ENCODE measurements around the gene SCN7A.
"Not testable (repeated sequence)": the region's sequence is repeated elsewhere in the genome, so short reads cannot be mapped to it uniquely, and the experiment has no call there.

Gene SCN7A

DNA sequence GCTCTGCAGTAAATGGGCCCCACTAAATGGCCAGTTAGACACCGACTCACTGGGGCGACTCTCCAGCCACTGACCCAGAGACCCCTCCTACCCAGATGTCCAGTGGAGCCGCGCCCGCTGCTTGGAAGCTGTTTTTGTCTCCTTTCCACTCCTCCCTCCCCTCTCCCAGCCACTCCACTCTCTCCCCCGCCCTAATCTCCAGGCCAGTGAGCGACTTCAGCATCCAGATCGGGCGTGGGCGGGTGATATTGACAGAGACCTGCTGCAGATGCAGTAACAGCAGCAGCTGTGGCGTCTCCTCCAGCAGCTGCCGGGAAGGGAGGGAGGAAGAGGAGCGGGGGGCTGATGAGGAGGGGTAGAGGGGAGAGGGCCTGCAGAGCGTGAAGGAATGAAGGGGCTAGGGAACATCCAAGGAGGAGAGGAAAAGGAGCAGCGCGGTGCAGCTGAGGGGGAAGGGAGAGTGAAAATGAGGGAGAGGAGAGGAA, at the start of gene SCN7A:
Gene SCN7A (minus strand): TSS at position 110 of the 485 bp plus-strand sequence. CDS start 16,553 bp downstream, outside the sequence.
- no peak for DNase-seq

DNA sequence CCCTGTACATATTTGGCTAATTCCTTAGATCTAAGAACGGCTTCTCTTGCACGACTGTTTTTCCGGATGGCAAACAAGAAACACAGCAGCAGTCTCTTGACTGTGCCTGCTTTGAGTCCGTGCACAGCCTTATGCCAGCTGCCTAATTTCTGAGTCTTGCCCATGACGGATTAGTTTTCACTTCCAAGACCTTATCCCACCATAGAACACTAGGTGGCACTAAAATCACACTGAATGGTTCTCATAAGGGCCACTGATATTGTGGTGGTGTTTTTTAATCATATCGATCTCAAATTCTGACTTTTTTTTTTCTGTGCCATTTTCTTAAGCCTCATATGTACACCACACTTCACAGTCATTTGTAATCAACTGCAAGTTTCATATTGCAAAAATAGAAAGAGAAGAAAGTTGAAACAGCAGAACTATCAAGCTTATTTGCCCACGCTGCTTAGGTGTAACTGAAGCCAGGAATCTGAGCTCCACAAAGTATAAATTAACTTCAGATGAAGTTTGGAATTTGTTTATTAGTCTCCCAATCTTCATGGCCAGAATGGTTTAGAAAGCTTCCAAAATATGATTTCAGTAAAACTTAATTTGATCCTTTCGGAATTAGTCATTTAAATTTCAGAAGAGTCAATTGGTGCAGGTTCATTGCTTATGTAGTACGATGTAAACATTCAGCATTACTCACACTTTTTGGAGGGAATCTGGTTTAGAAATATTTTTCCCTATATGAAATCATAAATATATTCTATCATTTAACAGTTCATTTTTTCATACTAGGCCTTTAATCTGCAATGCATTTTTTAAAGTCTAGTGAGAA, 45.5 kb upstream of the SCN7A start:
- peak; percentile 67 for DNase-seq

DNA sequence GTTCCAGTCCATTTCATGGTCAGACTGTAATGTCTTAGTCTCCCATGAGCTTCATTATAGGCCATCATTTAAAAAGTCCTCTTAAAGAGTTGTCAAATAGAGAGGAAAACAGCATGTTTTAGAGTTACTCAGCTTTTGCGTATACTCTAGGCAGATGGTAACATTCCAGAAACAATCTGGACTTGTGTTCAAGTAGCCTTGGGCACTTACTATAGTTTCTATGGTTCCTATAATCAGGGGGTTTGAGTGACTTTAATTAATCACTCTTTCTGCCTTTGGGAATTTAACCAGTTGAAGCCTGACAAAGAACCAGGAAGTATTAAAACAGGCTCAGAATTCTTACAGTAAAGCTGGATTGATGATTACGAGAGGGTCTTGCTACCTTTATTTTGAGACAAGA, 42.1 kb upstream of the SCN7A start:
- DNase-seq: no peak

DNA sequence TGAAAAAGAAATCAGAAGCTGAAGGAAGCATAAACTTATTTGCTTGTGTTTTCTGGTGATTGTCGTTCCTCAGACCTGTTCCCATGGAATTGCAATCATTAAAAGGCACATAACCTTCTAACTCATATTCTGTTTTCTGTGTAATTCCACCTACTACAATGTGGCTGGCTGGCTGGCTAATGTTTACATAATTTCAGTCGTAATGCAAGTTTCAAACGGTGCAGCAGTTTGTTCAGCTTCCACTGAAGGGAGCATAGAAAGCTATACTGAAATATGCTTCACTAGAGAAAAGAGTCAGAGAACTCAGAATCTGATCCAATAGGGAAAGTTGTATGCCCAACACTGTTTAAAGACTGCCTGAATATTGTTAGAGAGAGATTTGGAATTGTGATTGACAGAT, 27.1 kb upstream of the SCN7A start:
- DNase-seq: no peak

DNA sequence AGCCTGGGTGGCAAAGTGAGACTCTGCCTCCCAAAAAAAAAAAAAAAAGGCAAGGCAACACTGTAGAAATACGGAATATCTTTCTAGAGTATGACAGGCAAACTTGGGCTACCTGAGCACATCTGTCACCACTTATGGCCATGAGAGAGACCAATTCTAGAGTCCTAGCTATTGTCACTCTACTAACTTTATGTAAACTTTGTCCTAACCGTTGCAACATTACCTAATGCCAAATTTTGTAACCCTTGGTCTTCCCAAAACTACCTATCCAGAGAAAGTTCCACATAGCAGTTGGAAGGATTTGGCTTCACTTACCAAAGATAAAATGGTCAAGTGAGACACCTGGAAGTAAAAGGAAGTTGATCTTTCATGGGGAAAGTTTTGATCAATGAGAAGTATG, 26.6 kb upstream of the SCN7A start:
- no peak for DNase-seq

DNA sequence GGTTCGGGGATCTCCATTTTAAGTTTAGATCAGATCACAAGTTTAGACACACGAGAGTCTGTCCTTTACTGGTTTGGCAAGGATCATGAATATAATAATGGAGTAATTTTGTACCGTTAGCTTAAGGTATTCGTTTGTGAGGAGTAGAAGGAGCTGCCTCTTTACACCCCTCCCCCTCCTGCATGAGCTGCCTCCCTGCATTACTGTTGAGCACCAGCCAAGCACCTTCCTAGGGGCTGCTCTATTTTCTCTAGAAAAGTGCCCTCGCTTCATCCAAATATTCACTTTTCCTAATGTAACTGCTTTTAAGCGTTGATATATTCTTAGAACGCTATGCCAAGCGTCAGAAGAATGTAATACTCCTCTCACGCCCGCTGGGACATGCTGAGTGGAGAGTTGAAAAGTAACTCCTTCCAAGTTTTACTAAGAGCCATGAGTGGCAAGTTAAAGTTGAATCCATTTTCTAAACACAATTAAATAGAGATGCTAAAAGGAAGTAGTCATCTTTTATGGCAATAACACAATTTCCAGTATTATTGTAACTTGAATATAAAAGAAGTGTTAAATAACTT, 25.4 kb upstream of the SCN7A start:
- DNase-seq: no peak

DNA sequence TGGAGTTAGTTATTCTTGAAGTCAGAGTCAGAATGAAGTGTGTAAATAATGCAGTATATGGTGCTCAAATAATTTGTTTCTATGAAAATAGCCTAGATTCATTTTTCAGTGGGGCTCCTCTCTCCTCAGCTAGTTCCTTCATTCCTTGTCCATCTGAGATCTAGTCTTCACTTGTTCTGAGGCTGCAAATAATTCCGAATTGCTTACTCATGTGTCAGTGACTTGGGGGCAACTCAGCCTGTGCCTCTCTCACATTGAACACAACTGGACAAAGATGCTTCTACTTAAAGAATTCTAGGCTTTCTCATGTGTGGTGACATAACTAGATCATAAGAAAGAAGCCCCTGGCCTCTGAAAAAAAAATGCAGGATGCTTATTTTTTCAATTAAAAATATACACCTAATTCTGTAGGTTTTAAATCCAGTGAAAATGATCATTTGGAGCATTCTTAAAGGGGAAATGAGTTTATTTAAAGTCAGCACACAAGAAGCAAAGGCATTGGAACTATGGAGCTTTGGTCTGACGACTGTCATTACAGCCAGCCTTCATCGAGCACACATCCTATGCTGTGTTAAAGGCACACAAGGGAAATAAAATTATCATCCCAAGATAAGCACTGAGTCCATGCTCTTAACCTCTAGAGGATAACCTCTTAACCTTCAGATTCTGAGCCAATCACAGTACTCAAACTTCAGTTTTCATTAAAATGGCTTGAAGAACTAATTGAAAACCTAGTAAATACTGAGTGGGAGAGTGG, 24.8 kb upstream of the SCN7A start:
- no peak for DNase-seq

DNA sequence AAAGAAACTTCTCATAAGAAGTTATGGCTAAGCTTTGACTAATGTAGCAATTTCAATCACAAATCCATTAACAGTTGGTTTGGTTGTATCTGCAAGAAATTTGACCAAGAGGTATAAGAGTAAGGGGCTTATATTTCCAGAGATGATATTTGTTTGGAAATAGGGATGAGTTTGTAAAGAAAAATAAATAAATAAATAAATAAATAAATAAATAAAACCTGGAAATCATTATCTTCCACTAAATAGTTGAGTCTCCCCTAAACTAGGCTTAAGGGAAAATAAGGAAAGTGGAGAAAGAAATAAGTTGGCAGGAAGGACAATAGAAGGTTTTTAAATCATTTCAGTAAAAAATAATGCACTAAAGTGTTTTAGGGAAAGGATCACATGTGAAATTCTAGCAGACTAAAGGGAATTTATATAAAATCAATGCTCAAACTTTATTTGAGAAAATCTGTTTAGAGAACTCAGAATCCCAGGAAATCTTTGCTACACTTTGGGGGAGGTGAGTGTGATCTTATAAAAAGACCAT, 23.5 kb upstream of the SCN7A start:
- DNase-seq: no peak

DNA sequence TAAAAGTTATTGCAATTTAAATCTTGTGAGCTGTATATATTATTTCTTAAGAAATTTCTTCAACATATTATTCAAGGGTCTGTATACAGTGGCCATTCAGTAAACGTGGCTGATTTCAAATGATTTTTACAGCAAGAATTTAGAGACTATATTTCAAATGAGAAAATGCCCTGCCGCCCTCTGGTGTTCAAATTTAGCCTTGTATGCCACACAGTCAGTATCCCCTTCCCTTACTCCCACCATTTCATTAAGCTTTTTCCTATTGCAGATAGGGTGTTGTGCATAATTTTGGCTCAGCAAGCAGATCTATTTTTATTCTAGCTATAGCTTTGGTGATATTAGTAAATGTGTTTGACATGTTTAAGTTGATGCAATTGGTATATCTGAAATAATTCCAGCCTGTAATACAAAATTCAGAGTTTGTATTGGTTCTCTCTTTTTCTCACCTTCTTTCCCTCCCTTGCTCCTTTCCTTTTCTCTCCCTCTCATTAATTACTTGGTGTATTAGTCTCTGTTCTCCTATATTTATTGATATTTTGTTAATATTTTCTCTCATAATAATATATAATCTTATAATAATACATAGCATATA, 22.8 kb upstream of the SCN7A start:
- peak; percentile 2 for DNase-seq

DNA sequence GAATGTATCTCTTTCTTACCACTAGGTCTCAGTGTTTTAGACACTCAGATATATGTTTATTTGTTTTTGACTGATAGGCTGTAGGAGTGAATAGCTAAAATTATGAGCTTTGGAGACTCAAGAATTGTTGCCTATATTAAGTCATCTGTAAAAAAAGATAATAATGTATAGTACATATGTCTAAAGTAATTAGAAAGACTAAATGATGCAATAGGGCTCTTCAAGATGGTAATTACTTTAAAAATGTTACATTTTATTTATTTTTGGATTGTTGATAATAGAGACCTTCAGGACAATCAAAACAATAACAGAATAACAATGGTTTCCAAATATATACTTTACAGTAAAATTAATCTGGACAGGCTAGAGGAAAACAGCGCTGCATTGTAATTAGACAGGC, 19.9 kb upstream of the SCN7A start:
- no peak for DNase-seq

DNA sequence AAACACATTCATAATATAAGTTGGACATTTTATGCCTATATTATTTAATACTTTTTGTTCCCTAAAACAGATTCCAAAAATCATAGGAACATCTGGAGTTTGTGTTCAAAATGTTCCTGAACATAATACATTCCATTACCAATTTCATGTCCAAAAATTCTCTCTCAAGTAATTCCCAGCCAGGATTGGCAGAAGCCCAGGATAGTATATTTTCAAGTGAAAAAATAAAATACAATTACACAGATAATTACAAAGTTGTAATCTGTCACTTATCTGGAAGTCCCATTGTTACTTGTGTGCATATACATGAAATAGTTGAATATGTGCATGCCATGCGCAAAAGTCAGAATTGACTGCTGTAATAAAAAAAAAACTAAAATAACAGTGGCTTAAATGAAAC, 5.2 kb upstream of the SCN7A start:
- no peak for DNase-seq

DNA sequence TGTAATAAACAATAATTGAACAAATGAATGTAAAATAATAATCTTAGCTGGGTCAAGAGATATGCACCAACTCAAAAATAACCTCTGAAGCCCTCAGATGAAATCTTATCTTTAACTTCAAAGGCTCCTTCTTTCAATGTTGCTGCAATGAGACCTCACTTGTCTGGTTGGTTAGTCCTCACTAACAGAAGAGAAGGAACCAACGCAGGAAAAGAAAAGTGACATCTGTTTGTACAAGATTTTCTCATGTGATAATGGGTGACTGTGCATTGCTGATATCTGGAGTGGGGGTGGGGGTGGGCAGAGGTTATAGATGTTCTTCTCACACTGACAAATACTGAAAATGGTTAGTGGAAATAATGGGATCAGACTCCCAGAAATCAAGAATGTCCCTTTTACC, 2.6 kb downstream of the SCN7A start:
- no peak for DNase-seq

DNA sequence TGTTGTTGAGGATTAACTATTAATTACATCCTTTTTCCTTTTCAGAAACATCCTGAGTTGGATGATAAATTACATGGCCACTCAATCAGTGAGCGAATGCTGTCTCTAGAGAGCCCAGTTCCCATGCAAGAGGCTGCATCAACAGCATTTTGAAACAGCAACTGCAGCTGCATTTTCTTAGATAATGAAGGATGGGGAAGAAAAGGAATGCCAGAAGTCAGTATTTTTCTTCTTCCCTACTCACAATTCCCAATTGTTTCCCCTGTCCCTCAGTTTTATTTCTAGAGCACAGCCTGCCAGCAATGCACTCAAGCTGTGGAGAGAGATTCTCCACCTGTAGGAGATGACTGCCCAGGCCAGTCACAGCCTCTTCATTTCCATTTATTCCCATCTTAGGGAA, 6.9 kb downstream of the SCN7A start:
- no peak for DNase-seq

DNA sequence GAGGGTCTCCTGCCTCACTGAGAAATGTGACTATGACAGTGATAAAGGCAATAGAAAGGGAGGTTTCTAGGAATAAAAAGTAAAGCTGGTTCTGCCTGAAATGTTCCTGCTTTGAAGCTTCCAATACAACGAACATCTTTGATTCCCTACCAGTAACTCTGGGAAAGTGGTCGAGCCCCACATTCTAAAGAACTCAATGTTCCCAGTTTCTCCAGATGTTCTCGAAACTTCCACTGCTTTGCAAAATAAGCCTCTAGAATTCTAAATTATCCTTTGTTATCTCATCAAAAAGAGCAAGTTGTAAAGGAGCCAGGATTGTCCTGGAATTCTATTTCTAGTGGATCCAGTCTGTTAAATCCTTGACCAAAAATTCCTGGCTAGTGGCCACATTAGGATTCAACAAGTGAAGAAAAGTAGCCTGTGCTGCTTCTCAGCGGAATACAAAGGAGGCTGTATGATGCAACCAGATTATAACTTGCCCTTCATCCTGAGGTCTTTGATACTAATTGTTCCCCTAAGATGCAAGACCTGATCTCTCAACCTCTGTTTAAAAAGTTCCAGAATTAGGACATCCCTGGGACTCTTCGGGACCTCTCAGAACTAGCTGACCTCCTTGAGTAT, 8.4 kb downstream of the SCN7A start:
- DNase-seq: no peak

DNA sequence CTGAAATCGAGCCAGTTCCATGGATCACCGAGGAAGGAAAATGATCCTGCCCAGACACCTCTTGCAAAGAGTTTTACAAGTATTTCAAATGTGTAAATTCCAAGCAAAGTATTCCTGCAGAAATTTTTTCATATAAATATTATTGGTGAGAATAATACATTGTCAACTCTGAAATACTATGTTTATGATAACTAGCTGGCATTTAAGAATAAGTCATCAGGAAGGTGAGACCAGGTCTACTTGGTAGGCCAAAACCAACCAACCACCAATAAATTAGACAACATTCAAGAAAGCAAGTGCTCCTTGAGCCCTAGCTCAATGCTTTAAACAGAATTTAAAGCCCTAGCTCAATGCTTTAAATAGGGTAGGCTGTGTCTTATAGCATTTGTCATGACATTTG, 21.7 kb downstream of the SCN7A start:
- no peak for DNase-seq

DNA sequence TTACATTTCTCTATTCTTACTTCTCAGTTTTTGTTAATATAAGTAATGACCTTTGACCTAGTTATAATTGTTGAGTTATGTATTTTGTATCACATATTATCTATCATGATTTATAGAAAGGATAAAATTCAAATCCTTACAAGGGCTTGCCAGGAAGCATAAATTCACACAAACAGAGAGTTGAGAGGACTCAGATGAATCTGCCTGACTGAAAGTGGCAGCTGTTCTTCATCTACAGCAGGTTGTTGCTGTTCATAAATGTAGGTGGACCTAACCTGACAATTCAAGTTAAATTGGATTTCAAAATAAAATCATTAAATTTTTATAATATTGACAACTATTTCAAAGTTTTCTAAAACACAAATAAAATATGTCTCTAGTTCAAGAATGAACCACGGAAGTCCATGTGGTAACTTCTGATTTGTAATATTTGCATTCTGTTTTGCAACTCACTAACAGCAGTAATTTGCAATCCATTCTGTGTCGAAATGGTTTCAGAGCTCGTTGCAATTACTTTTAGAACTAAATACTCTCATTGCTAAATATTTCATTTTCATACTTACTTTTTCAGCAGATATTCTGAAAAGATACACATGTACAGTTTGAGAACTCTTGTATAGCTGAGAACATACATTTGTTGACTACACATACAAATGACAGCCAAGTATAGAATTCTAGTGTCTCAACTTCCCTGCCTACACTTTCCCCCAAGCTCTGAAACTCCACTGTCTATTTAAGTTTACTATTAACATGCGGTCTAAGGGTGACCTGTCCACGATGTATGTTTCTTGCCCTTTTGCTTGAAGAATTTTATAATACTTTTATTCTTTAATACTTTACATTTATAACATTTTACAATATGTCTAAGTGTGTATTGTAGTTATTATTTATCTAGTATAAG, 25.7 kb downstream of the SCN7A start:
- DNase-seq: no peak

DNA sequence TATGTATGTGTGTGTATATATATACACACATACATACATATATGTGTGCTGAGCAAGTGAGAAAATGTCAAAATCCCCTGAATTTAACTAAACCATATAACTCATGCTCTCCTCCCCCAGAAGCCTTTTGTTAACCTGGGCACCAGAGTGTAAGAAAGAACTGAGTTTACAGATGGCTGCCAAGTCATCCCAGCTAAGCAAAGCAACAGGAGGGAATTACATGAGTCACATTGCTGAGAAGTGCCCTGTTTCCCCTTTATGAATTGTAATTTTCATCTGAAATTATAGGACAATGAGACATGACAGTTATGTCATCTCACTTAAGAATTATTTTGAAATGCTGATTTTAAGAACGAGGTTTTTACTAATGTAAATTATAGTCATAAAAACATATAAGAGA, 29.9 kb downstream of the SCN7A start:
- no peak for DNase-seq

DNA sequence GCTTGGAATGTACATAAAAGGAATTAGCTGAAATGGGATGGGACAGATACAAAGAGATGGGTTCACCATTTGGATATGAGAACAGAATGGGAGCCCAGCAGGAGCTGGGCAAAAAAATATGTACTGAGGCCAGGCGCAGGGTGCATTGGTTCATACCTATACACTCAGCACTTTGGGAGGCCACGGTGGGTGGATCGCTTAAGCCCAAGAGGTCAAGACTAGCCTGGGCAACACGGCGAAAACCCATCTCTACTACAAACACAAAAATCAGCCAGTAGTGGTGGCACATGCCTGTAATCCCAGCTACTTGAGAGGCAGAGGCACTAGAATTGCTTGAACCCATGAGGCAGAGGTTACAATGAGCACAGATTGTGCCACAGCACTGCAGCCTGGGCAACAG, 30.4 kb downstream of the SCN7A start:
- no peak for DNase-seq

DNA sequence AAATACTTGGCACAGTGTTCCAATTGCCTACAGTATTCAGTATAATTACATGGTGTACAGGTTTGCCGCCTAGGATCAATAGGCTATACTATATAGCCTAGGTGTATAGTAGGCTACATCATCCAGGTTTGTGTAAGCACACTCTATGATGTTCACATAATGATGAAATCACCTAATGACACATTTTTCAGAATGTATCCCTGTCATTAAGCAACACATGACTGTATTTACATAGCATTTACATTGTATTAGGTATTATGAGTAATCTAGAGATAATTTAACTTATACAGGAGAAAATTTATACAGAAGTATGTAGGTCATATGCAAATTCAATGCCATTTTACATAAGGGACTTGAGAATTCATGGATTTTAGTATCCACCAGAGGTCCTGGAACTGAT, 35.4 kb downstream of the SCN7A start:
- no peak for DNase-seq

DNA sequence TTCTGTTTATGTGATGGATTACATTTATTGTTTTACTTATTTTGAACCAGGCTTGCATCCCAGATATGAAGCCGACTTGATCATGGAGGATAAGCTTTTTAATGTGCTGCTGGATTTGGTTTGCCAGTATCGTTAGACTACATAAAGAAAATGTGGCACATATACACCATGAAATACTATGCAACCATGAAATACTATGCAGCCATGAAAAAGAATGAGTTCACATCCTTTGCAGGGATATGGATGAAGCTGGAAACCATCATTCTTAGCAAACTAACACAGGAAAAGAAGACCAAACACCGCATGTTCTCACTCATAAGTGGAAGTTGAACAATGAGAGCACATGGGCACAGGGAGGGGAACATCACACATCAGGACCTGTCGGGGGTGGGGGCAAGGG, 38.2 kb downstream of the SCN7A start:
- not testable (repeated sequence) for DNase-seq

DNA sequence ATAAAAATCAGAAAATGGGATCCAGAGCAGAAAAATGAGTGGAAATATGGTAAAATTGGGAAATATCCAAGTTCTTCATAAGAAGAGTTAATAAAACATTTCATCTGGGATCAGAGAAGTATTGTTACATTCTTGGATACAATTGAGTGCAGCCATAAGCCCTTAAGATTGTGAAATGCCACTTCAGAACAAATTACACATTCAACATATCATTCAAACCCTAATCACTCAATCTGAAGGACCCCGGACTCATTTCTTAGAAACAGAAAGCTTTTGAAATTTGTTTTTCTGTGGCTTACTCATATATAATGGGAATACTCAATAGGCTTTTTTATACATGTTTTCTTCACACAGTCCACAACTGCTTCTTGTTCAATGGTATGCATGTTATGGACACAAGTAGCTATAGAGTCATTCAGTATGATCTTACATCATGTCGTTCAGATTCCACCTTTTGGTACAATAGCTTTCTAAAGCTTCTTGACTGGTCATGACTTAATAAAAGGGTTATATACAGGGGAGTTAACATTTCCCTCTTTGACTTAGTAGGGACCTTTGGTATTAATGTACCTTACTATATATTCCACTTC, 39.9 kb downstream of the SCN7A start:
- DNase-seq: no peak
